B cell (primary cell): ENCODE data around the gene MAPRE2. TPM values are rescaled to one million over a fixed set of nuclear protein-coding genes. Genes with fewer than 3 reads are reported as not detected.

ENCODE experiments used
- ATAC-seq: fragments of 200-7000 bp; cut with Tn5 transposase; one replicate; pipeline ENCODE4 v1.10.0; 2021; ENCODE audit warnings: low read depth, mild to moderate bottlenecking, moderate number of reproducible peaks, moderate library complexity
- CTCF ChIA-PET: fragments of 350-600 bp; sonication (Branson Sonifier 250); formaldehyde crosslinking; loops from one replicate; lab custom pipeline; 2021; ENCODE audit warnings: antibody characterized with exemption, inconsistent platforms; lab: Charles Lee
- POLR2A ChIA-PET: fragments of 350-600 bp; sonication (Branson Sonifier 250); formaldehyde crosslinking; loops from one replicate; lab custom pipeline; 2021; ENCODE audit warnings: antibody characterized with exemption; lab: Charles Lee
- DNase-seq: peaks from one replicate; pipeline ENCODE4 v3.0.0; 2013
- H2AFZ ChIP-seq: 2 replicates; pipeline ENCODE4 v1.6.1; 2012; ENCODE audit warnings: mild to moderate bottlenecking, low read depth, low read length; ENCODE audit not compliant: insufficient read depth, poor library complexity, severe bottlenecking
- H3K27ac ChIP-seq, 2 donors: 1 replicate in 1 of 2; 2 replicates in 1 of 2; pipeline ENCODE4 v1.5.1; 2012 to 2013; ENCODE audit warnings: low read length in 2 of 2, mild to moderate bottlenecking in 2 of 2, moderate library complexity in 1 of 2
- H3K27me3 ChIP-seq, 4 experiments: fragments of 200-600 bp in 1 of 4; sonication (generic) in 1 of 4; replicated peaks in 1 of 4; 1 replicate in 2 of 4; 2 replicates in 2 of 4; pipeline versions ENCODE4 v1.6.1 to v1.7.0; 2013 to 2016; ENCODE audit warnings: low read length in 3 of 4, mild to moderate bottlenecking in 2 of 4, mixed read lengths in 1 of 4, moderate library complexity in 1 of 4; ENCODE audit not compliant: insufficient read depth in 4 of 4, control insufficient read depth in 3 of 4; ENCODE audit errors: control extremely low read depth in 1 of 4
- H3K36me3 ChIP-seq, 2 experiments: replicated peaks in 1 of 2; 1 replicate in 1 of 2; 2 replicates in 1 of 2; pipeline versions ENCODE4 v1.6.1 to v1.7.1; 2013; ENCODE audit warnings: low read length in 1 of 2; ENCODE audit not compliant: insufficient read depth in 2 of 2, control insufficient read depth in 1 of 2; ENCODE audit errors: control extremely low read depth in 1 of 2, extremely low read depth in 1 of 2
- H3K4me1 ChIP-seq, 2 donors: fragments of 200-600 bp in 1 of 2; sonication (generic) in 1 of 2; 1 replicate in 1 of 2; 2 replicates in 1 of 2; pipeline versions ENCODE4 v1.5.1 to v1.6.1; 2013 to 2017; ENCODE audit warnings: low read length in 2 of 2; ENCODE audit not compliant: control insufficient read depth in 2 of 2, insufficient read depth in 2 of 2
- H3K4me2 ChIP-seq: replicated peaks from 2 replicates; pipeline ENCODE3; 2012; ENCODE audit warnings: mild to moderate bottlenecking, low read depth, low read length; ENCODE audit not compliant: poor library complexity, severe bottlenecking
- H3K4me3 ChIP-seq, 5 experiments: fragments of 200-600 bp in 1 of 5; sonication (generic) in 1 of 5; 1 replicate in 3 of 5; 2 replicates in 2 of 5; pipeline versions ENCODE4 v1.5.1 to v1.7.0; 2011 to 2016; ENCODE audit warnings: low read length in 4 of 5, mild to moderate bottlenecking in 4 of 5, low read depth in 2 of 5, control low read depth in 1 of 5, moderate library complexity in 1 of 5; ENCODE audit not compliant: insufficient read depth in 1 of 5; ENCODE audit errors: control extremely low read depth in 1 of 5, extremely low read depth in 1 of 5
- H3K79me2 ChIP-seq: fragments of 200-600 bp; sonication (generic); one replicate; pipeline ENCODE4 v1.6.0; 2016; ENCODE audit warnings: low read length; ENCODE audit not compliant: control insufficient read depth, insufficient read depth
- H3K9ac ChIP-seq: fragments of 200-600 bp; sonication (generic); 2 replicates; pipeline ENCODE4 v1.6.1; 2017; ENCODE audit warnings: mild to moderate bottlenecking, low read length, moderate library complexity
- H3K9me3 ChIP-seq, 3 donors: one replicate each; pipeline versions ENCODE4 v1.6.1 to v1.7.1; 2013; ENCODE audit warnings: low read length in 2 of 3; ENCODE audit not compliant: control insufficient read depth in 2 of 3, insufficient read depth in 1 of 3; ENCODE audit errors: control extremely low read depth in 1 of 3
- H4K20me1 ChIP-seq: 2 replicates; pipeline ENCODE4 v1.6.0; 2012; ENCODE audit warnings: mild to moderate bottlenecking, low read length; ENCODE audit not compliant: insufficient read depth, control insufficient read depth, poor library complexity, severe bottlenecking
- H3K27ac Mint-ChIP-seq: one replicate; pipeline ENCODE4 v1.8.0; 2021; ENCODE audit warnings: mixed read lengths
- H3K27me3 Mint-ChIP-seq: one replicate; pipeline ENCODE4 v1.8.0; 2021; ENCODE audit warnings: mixed read lengths
- H3K4me1 Mint-ChIP-seq: one replicate; pipeline ENCODE4 v1.8.0; 2021; ENCODE audit warnings: mixed read lengths
- H3K4me3 Mint-ChIP-seq: one replicate; pipeline ENCODE4 v1.8.0; 2021; ENCODE audit warnings: mixed read lengths
- H3K9me3 Mint-ChIP-seq: one replicate; pipeline ENCODE4 v1.8.0; 2022; ENCODE audit warnings: mixed read lengths; ENCODE audit not compliant: insufficient read depth
- EZH2 ChIP-seq: IDR thresholded peaks from 2 replicates; pipeline ENCODE4 v1.6.1; 2012; ENCODE audit warnings: borderline replicate concordance, low read depth, mild to moderate bottlenecking, moderate library complexity, low read length; ENCODE audit not compliant: insufficient read depth, poor library complexity, severe bottlenecking
- WGBS: methylation state at CpG from one replicate; pipeline ENCODE4 v1.1.5; 2013; ENCODE audit warnings: missing lambda C conversion rate; ENCODE audit not compliant: insufficient coverage; 5-methylcytosine and 5-hydroxymethylcytosine counted together
- intact Hi-C: fragments of 100-400 bp; cut with micrococcal nuclease; formaldehyde crosslinking; loops from one replicate; pipeline ENCODE4 v1.10.0; 2022
- polyA plus RNA-seq: library from polyadenylated mRNA; depleted of rRNA; stranded (reverse); fragments of >200 nt; gene quantifications from 2 replicates; pipeline ENCODE4 v1.2.3, GENCODE V29; 2012
- total RNA-seq, 2 donors: library from RNA; stranded (reverse); fragments of 120-200 nt in 1 of 2; gene quantifications; 1 replicate in 1 of 2; 2 replicates in 1 of 2; pipeline versions ENCODE4 v1.2.3 to v1.2.4, GENCODE V29; 2013 to 2022
- TF ChIP-seq, protein P1 (sequence below): fragments of 200-600 bp; IDR thresholded peaks from one replicate; pipeline ENCODE4 v1.8.0; 2022; ENCODE audit warnings: antibody characterized with exemption, mild to moderate bottlenecking

The MAPRE2 gene
- total and polyA plus RNA-seq, 2 donors (not counting 1 experiment from before 2014, with no cell fraction given): 36.7 to 63.3 TPM

DNA sequence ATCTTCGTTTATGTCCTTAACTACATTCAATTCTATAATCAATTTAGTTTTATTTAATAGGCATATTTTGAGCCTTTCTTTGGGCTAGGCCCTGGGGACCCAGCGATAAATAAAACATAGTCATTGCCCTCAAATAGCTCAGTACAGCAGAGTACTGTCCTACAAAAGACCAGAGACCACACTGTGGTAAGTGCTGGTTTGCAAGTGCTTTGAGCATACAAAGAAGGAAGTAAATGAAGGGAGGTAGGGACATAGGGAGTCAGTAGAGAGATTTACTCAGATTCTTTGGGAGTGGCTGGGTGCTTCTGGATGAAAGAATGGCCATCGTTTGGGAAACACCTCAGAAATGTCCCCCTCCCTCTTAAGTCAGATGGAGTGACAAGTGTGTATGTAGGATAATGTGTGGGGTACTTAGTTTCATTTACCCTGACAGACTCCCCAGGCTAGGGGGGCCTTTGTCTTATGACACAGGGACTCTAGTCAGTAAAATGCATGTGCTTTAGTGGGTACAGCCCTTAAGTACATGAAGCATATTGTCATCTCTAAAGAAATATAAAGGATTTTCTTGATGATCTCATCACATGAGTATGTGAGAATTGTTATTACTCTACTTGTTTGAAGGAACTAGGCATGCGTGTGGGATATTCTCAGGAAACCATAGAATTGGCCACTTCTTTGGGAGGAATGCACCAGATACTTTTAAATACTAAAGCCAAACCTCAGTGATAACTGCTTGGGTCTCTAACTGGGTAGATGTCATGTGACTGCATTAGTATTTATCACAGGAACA, 35.1 kb downstream of the MAPRE2 start:
- H3K9me3 Mint-ChIP-seq: no peaks in the 10 kb centered on the region
- Histone ChIP-seq H3K79me2 (peaks cover 81% of the 10 kb centered on the region), H3K27ac (no peak overlapping the region), H3K9me3 (no peaks in the 10 kb centered on the region), H4K20me1 (peaks cover 29% of the 10 kb centered on the region), H3K4me3 (no peak overlapping the region), H3K4me1 (peaks cover 7 to 17% of the 10 kb centered on the region in 2 donors), H2AFZ (no peak overlapping the region), H3K9ac (no peak overlapping the region), H3K4me2 (no peak overlapping the region), H3K36me3 (peaks cover 21 to 22% of the 10 kb centered on the region in 2 experiments), H3K27me3 (no peaks in the 10 kb centered on the region)
- H3K27ac Mint-ChIP-seq: no peak overlapping the region
- ChIA-PET POLR2A (no interaction called here), CTCF (no interaction called here)
- intact Hi-C loops: no loop called here
- no peak for DNase-seq
- no peak overlapping the region for H3K4me3 Mint-ChIP-seq
- no peaks in the 10 kb centered on the region for H3K27me3 Mint-ChIP-seq
- no peak for ATAC-seq
- H3K4me1 Mint-ChIP-seq: peaks cover 42% of the 10 kb centered on the region
- TF ChIP-seq EZH2: no peak
- TF ChIP-seq, protein P1, sequence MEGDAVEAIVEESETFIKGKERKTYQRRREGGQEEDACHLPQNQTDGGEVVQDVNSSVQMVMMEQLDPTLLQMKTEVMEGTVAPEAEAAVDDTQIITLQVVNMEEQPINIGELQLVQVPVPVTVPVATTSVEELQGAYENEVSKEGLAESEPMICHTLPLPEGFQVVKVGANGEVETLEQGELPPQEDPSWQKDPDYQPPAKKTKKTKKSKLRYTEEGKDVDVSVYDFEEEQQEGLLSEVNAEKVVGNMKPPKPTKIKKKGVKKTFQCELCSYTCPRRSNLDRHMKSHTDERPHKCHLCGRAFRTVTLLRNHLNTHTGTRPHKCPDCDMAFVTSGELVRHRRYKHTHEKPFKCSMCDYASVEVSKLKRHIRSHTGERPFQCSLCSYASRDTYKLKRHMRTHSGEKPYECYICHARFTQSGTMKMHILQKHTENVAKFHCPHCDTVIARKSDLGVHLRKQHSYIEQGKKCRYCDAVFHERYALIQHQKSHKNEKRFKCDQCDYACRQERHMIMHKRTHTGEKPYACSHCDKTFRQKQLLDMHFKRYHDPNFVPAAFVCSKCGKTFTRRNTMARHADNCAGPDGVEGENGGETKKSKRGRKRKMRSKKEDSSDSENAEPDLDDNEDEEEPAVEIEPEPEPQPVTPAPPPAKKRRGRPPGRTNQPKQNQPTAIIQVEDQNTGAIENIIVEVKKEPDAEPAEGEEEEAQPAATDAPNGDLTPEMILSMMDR: no peak
- WGBS: no CpG with 5 or more reads among the region's 4 CpGs

DNA sequence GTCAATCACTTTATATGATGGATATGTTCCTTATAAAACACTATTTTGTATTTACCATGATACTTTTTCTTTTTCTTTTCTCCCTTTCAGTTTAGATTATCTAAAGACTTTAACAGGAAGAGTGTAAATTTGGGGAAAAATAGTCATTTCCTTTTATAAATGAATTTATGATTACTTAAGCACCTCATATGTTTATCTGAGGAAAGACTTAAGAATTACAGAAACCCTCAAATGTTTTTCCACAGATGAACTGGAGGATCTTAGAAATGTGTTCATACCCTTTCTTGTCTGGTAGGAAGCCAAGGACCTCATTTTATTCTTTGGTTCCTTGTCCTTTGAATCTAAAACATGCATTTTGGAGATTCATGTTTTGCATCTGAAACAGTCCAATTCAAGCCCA, 36.7 kb downstream of the MAPRE2 start:
- H3K27ac ChIP-seq: no peak overlapping the region
- H3K4me2 ChIP-seq: no peak overlapping the region
- peaks cover under 1 to 1% of the 10 kb centered on the region in 2 donors for H3K4me1 ChIP-seq
- H3K36me3 ChIP-seq: peaks cover 20 to 22% of the 10 kb centered on the region in 2 experiments
- H3K9me3 Mint-ChIP-seq: no peaks in the 10 kb centered on the region
- H3K79me2 ChIP-seq: peaks cover 93% of the 10 kb centered on the region
- no peak overlapping the region for H3K4me3 Mint-ChIP-seq
- CTCF ChIA-PET: no interaction called here
- TF ChIP-seq EZH2: no peak
- TF ChIP-seq, protein P1: no peak
- DNase-seq (no peak), ATAC-seq (no peak)
- H3K9me3 ChIP-seq: no peaks in the 10 kb centered on the region
- peaks cover 30% of the 10 kb centered on the region for H3K4me1 Mint-ChIP-seq
- intact Hi-C loops: no loop called here
- no peak overlapping the region for H3K27ac Mint-ChIP-seq
- no peak overlapping the region for H3K4me3 ChIP-seq
- no peak overlapping the region for H2AFZ ChIP-seq
- H3K27me3 Mint-ChIP-seq: no peaks in the 10 kb centered on the region
- no peak overlapping the region for H3K9ac ChIP-seq
- peaks cover 42% of the 10 kb centered on the region for H4K20me1 ChIP-seq
- POLR2A ChIA-PET: no interaction called here
- no peaks in the 10 kb centered on the region for H3K27me3 ChIP-seq
